ENCODE results near the gene SPACA4.

GRCh38 chr19:48641850-48642249 lies 35.3 kb downstream of the SPACA4 start:
- TF ChIP-seq CTCF (IDR thresholded peaks at IDR 0.05 in 8 of 11, conservative IDR thresholded peaks at IDR 0.05 in 3 of 11) (no peak), POLR2A (IDR thresholded peaks at IDR 0.05) (no peak), POLR2AphosphoS5 (IDR thresholded peaks at IDR 0.05) (no peak)

Data from spleen (tissue), 7 donors.